ENCODE measurements around the gene RHEBL1.

Gene RHEBL1

DNA sequence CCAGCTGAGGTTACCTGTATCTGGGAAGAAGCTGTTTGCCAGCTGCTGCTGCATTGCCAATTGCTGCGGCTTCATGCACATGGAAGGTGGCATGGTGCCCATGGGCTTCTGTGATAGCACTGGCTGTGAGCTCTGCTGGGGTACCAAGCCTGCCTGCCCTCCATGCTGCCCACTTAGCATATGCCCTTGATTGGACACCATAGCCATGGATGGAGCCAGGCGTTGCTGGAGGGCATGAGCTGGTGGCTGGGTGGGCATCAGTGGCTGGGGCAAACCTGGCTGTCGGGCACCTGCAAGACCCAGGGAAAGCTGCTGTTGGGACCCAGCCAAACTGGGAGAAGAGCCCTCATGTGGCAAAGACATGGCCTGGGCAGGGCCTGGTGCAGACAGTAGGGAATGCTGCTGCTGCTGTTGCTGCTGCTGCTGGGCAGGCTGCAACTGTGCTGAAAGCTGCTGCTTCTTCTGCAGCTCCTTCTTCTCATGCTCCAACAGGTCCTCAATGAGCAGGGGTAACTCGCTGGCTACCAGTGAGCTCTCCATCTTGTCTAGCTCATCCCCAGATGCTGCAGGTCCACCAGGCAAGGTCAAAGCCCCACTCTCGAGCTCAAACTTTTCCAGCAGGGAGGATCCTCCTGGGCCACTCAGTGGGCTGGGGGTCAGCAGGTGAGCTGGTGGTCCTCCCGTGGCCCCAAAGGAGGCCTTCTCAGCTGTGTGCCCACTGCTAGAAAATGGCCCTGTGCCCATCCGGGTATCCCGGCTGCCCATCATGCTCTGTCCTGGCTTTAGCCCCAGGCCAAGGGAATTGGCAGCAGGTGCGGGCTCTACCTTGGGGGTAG, 32.5 kb downstream of the RHEBL1 start:
- DNase-seq (no peak), ATAC-seq (no peak)

DNA sequence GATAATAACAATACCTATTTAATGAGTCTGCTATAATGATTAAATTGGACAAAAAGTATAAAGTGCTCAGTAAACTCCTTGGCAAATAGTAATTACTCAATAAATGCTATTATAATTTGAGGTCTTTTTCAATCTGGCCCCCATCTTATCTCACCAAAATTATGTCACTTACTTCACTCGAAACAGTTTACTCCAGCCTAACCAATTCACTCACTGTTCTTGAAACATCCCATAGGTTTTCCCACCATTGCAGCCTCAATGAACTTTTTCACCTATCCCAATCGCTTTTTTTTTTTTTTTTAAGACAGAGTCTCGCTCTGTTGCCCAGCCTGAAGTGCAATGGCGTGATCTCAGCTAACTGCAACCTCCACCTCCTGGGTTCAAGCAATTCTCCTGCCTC, 33.8 kb downstream of the RHEBL1 start:
- ATAC-seq, result no peak
- DNase-seq, result no peak

DNA sequence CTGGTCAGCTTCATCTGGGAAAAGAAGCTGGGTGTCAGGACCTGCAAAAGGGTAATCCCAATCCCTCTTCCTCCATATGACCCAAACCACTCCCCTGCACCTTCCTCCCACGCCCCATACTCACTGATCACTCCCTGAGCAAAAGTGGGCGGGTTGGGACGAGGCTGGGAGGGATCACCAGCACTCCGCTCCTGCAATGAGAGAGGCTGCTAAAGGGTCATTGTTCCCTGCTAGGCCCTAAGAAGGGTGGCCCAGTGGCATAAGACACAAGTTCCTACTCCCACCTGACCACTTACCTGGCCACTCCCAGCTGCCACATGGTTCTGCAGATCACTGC, 35.5 kb downstream of the RHEBL1 start:
- DNase-seq (no peak), ATAC-seq (no peak)

DNA sequence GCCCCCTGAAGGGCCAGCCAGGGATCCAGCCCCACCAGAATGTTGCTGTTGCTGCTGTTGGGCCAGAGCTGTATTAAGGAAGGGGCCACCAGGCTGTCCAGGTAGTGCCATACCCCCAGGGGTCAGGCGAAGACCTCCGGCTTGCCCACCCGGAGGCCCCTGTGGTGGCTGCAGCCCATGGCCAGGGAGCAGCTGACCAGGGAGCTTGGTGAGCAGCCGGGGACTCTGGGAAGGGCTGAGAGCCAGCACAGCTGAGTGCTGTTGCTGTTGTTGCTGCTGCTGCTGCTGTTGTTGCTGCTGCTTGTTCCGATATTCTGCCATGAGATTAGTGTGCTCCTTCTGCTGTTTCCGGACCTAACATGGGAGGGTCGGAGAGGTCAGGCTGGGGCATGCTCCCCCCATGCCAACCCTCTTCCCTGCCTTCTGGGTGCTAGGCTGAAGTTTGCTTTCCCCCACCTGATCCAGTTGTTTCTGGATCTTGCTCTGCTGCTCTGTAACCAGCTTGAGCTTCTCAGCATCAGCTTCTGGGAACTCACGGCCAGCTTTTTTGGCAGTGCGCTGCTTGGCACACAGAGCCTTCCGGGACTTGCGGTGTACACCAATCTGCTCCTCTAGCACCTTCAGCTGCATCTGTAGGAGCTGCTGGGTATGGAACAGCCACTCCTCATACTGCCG, 36.0 kb downstream of the RHEBL1 start:
- ATAC-seq (no peak), DNase-seq (no peak)

DNA sequence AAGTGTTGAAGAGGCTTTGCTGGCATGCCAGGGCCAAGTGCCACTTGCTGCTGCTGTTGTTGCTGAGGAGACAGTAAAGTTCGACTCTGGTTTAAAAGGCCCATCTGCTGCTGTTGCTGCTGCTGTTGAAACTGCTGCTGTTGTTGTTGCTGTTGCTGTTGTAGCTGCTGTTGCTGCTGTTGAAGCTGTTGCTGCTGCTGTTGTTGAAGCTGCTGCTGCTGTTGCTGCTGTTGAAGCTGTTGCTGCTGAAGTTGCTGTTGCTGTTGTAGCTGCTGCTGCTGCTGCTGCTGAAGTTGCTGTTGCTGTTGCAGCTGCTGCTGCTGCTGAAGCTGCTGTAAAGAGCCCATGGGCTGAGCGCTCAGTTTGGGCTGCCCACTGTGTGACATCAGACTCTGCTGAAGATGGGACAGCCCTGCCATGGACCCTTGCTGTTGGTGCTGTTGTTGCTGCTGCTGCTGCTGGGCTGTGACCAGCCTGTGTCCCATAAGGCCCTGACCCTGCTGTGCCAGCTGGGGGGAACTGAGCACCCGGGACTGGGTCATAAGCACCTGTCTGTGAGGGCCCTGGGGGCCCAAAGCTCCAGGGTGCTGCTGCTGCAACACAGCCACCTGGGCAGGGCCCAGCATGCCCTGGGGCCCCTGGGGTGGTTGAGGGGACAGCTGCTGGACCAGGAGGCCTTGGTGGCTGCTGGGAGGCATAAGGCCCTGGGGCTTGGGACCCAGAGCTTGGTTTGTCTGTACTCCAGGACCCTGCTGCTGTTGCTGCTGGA, 36.9 kb downstream of the RHEBL1 start:
- no peak for DNase-seq
- peak; percentile 8 for ATAC-seq

DNA sequence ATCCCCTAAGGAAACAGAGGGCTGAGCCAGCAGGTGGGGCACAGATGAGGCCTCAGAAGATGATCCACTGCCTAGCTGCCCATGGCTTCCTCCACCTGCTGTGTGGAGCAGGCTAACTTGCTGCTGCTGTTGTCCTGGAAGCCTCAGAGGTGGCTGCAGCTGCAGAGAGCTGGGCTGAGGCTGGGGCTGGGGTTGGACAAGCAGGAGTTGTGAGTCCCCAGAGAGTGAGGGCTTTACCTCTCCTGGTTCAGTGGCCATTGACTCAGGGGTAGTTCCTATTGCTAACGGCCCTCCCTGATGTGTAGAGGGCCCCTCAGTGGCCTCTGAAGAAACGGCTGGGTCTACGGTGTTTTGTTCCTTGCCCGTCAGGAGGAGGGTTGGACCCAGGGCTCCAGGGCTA, 37.5 kb downstream of the RHEBL1 start:
- no peak for ATAC-seq
- no peak for DNase-seq

DNA sequence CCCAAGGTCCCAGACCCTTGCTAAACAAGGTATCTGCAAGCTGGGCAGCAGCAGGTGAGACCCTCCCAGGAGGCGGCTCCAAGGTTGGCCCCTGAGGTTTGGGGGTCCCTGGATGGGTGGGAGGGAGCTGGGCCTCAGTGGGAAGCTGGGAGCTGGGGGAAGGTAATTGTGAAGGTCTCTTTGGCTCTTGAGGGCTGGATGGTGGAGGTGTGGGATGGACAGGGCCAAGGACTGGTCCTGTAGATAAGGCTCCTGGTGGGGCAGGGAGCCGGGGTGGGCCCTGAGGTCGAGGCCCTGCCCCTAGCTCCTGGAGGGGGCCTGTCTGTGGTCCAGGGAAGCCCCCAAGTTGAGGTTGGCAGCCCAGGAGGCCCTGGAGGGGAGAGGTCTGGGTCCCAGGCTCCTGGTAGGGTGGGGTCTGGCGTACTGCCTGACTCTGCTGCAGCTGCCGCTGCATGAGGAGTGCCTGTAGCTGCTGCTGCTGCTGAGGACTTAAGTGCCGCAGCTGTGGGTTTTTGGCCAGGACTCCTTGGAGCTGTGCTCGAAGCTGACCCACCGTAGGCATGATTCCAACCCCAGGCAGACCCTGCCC, 38.1 kb downstream of the RHEBL1 start:
- ATAC-seq (no peak), DNase-seq (no peak)

DNA sequence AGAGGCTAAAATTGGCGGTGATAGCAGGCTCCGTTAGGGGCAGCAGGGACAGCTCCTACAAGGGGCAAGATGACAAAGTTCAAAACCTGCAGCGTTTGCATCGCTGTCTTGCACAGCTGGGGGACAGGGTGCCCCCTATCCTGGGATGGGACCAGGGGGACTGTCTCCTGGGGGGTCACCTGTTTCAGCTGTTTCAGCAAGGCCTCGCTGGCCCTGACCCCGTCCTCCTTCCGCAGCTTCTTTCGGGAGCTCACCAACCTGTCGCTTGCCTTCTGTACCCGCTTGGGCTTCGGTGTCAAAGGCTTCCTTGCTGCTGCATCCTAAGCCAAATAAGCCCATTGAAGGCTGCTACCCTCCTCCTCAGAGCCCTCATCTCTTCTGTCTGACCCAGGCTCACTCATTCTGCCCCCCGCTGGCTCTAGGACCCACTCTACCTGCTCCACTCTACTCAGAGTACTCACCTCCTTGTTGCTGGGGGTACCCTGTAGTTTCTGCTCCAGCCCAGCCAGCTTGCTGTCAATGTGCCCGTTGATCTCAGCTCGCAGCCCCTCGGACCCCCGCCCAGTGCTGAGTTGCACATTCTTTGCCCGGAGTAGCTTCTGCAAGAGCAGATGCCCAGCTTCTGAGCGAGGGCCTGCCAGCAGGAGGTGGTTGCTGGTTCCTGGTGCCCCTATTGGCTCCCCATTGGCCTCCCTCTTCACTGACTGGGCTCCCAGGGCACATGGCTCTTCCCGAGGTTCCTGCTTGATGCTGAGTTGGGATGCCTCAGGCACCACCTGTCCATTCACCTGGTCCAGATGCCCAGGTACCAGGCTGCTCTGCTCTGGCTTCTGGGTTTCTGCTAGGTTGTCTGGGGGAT, 38.8 kb downstream of the RHEBL1 start:
- no peak for ATAC-seq
- DNase-seq, result no peak

DNA sequence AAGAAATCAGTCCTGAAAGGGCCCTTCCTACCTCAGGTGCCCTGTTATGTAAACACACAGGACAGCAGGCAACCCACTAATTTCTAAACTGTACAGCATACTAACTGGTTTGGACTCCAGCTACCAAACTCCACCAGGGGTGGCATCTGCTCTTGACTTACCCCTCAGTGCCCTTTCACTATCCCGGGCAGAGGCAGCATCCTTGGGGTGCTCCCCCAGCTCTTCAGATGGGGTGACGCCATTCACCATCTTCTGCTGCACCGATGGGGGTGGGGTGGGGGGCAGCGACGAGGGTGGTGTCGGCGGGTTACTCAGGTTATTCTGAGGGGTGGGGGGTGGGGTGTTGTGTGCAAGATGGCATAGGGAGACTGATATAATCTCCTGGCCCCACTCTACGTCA, 39.7 kb downstream of the RHEBL1 start:
- DNase-seq, result no peak
- ATAC-seq, result no peak

DNA sequence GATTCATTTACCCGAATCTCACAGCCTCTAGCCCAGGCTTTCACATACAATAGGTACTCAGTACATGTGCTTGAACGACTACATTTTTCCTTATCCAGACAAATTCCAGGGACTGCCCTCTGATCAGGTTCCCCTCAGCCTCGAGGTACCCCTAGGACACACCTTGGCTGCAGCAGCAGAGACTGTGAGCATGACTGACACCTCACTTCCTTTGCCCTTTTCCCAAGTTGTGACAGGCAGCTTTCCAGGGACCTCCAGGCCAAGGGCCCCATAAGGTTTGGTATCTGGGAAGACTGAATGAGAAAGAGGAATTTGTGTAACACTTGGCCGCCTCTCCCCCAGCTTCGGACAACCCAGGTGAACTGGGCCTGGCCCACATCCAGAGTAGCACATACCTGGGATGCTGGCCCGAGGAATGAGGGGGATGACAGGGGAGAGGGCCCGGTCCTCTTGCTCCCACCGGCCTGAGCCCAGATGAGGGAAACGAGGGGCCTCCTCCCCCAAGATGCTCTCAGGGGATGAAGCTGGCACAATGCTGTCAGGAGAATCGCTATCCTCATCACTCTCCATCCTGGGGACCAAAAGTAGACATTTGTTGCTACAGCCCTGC, 41.0 kb downstream of the RHEBL1 start:
- no peak for ATAC-seq

DNA sequence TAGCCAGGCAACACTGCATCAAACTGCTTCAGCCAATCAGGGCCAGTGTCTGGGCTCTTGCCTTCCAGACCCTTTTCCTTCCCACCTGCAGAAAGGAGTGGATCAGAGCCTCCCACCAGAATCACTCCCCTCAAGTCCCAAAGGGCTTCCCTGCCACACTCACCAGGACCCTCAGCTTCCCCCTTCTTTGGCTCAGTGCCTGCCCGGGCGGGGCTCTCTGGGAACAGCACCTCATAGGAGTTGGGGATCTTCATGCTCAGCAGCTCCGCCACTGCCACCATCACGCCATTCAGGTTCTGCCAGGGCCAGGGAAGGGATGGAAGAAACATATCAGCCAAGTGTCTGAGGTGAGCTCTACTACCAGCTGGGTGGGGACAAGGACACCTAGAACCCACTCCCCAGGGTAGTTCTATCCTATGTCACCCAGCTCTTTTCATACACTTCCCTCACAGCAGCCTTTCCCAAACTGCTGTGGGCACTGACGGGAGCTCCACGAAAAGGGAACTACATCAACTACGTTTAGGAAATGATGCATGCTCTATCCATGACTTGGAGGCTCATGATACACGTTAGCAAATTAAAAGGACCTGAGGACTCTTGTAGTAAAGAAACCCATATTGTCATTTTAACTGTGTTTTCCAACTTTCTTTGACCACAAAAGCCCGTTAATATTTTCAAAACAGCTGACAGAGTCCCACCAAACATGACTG, 41.8 kb downstream of the RHEBL1 start:
- DNase-seq (no peak), ATAC-seq (no peak)

More for the DNA sequence above, 41.0 kb downstream of the RHEBL1 start:
- DNase-seq, result no peak

DNA sequence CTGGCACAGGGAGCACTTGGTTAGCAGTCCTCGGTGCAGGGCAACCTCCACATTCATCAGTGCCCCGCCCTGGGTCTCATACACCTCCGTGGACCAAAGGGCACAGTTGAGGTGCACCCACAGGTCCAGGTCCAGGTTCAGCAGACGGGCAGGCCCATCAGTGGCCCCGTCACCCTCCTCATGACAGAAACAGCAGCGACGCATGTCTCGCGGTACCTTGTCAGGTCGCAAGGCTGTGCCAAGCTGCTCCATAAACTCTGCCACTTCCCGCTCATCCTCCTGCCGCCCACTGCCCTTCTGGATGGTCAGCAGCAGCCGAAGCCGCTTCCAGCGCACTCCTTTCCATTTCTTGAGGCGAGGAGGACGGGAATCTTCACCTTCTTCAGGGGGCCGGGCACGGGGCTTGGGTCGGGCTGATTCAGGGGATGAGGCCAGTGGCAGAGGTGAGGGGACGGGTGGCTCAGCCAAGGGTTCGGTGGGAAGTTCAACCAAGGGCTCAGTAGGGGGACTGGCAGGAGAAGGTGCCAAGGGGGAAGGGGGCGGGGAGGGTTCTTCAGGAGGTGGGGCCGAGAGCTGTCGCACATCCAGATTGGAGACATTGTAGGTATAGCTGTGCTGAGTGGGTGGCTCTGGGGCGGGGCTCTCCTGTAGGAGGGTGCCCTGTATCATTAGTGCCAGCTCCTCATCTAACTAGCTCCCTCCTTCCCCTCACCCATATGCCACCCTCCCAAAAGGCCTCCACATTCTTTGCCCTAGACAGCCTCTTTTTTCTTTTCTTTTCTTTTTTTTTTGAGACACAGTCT, 42.9 kb downstream of the RHEBL1 start:
- ATAC-seq (no peak), DNase-seq (no peak)

DNA sequence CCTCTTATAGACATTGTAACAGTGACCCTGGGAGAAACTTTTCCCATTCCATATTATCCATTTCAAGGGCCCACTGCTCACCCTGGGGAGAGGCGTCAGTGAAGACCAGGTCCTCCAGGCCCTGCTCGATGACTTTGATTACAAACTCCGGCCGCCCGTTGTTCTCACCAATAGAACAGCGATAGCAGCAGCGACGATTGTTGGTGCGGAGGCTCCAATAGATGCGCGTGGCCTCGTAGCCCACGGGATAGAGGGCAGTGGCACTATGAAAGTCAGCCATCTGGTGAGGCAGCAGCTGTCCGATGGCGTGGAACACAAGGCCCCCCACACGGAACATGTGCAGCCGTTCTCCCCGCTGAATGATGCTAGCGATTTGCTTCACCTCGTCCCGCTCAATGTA, 43.7 kb downstream of the RHEBL1 start:
- ATAC-seq (no peak), DNase-seq (no peak)

DNA sequence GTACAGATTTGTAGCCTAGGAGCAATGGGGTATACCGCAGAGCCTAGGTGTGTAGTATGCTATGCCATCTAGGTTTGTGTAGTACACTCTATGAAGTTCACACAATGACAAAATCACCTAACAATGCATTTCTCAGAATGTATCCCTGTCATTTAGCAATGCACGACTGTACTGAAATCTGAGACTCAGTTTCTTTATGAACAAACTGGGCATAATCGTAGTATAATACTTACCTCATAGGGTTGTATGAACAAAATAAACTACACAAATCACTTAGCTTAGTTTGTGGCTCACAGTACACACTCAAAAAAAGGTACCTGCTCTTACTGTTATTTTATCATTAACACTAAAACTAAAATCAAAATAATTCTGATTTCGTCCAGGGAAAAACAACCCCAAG, 44.3 kb downstream of the RHEBL1 start:
- no peak for DNase-seq
- ATAC-seq, result no peak

DNA sequence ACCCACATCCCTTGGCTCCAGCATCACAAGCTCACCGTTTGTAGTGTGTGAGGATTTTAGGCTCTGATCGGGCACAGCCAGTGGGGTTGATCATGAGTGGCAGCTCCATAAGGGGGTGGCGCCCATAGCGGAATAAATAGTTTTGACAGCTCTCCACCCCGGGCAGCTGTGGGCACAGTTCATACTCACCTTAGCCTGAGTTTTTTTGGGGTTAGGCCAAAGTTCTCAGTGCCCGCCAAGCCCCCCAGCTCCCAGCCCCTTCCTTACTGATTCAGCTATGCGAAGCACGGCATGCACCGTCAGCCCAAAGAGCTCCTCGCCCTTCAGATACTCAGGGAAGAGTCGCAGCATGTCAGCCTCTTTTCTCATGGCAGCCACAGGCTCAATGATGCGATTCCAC, 45.2 kb downstream of the RHEBL1 start:
- ATAC-seq (no peak), DNase-seq (no peak)

DNA sequence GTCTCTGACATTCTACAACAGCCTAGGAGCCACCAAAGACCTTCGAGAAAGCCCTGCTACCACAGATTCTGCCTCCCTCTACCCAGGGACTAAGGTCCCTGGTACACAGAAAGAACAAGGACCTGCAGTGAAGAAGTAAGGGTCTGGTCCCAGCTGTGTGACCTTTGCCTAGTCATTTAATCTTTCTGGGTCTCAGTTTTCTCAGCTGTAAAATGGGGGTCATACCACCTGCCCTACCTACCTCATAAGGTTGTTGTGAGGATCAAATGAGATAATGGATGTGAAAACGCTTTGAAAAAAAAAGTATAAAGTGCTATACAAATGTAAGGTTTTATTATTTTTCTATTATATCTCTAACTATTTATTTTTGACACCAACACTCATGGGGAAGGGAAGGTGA, 46.0 kb downstream of the RHEBL1 start:
- no peak for DNase-seq
- no peak for ATAC-seq

DNA sequence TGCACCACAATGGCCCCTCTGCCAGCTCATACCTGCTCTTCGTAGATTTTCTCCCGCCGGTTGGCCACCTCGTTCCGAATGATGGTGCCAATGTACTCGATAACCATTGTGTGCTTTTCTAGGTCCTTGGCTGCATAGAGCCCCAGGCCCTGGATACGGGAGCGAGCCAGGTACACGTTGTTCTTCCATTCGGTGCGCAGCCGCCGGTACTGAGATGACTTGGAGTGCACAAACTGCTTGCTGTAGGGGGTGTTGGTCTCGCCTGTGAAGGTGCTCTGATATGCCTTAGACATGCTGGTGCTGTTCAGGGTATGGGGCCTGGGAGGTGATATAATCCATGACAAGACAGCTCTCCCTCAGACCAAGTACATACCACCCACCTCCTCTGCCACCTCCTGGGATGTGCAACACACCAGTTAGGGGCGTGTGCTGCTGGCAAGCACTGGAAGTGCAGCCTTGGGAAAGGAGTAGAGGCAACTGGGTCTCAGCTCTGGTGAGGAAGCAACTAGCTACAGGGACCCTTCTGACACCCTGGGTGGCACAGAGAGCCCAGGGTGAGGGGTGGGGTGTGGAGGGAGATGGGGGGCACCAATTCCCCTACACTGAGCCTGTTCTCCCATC, 47.1 kb downstream of the RHEBL1 start:
- no peak for ATAC-seq
- no peak for DNase-seq

DNA sequence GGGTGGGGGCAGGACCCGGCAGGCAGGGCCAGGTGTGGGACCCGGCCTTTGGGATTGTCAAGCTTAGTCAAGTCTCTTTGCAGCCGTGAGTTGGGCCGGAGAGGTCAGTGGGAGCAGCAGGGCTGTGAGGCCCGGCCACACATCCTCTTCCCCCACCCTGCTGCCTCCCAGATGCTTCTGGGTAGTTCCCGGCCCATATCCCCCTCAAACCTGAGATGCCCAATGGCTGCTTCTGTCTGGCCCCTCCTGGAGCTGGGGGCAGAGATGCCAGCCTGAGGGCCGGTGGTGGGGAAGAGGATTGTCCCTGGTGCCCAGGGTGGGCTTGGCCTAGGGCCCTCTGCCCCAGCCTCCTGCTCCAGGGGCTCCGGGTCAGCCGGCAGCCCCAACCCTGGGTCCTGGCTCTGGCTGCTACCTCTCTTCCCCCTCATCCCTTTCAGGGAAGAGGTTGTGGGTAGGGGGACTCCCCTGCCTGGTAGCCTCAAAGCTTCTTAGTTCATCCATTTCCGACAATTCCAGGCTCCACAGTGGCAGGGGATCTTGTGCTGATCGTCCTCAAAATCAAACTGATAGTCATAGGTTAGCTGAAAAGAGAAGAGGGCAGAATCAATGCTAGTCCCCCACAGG, 48.4 kb downstream of the RHEBL1 start:
- ATAC-seq (no peak), DNase-seq (no peak)

DNA sequence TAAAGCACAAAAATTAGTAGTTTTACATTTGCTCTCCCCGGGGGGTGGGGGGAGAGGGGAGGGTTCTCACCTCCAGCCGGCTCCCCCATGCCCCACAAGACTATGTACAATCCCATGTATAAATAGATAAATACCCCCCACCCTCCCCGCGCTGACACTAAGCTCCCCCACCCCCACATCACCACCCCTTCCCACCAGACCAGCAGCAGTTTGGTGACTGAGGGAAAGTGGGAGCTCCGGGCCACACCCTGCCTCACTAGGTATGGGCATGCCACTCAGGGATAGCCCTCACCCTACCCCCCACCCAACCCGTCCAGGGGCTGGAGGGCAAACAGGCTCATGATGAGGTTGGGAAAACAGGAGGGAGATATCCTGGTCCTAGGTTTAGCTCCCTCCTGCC, 49.3 kb downstream of the RHEBL1 start:
- ATAC-seq (no peak), DNase-seq (no peak)

Measured in stimulated activated naive CD8-positive, alpha-beta T cell treated with anti-CD3 and anti-CD28 coated beads, Interleukin-15, Interleukin-2, amounts not matched to agents 100 U/mL and 50 U/mL, for 24 hours (primary cell).